RWPE1 (cell line): ENCODE data around the gene COL25A1.

Experiments used
- CTCF ChIA-PET: fragments of 350-600 bp; sonication (Branson Sonifier 250); formaldehyde crosslinking; extraction: SDS; loops from one replicate; lab custom pipeline; 2021; lab: Yijun Ruan, JAX
- POLR2A ChIA-PET: fragments of 400-600 bp; formaldehyde crosslinking; extraction: SDS; loops from one replicate; lab custom pipeline; 2020; ENCODE audit warnings: antibody characterized with exemption; ENCODE audit not compliant: low non-redundant PET; lab: Yijun Ruan, JAX
- DNase-seq: peaks from one replicate; pipeline ENCODE4 v3.0.0; 2012; ENCODE audit warnings: low spot score
- H3K27ac ChIP-seq: fragments of 450-650 bp; 2 replicates; pipeline ENCODE4 v1.5.1; 2017
- TF ChIP-seq, protein P1 (sequence below): fragments of 450-650 bp; conservative IDR thresholded peaks from 2 replicates; pipeline ENCODE4 v1.5.1; 2017; ENCODE audit warnings: low read depth, mild to moderate bottlenecking

Gene COL25A1

DNA sequence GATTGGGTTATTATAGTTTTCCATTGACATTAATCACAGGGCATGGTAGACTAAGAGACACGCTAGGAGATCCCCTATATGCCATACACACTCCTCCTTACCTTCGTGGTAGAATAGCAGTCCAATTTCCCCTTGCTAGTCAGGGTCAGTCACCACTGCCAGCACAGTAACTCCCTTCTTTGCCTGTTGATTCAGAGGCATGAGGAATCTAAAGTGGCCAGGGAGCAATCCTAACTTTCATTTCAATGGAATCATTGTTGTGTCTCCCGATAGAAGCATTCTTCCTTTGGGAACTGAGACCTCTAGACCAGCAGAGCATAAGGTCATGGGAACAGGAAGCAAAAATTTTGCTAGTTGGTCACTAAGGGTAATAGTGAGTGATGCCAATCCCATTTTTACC is 51.1 kb downstream of the COL25A1 start:
- POLR2A ChIA-PET: no interaction called here
- TF ChIP-seq, protein P1, sequence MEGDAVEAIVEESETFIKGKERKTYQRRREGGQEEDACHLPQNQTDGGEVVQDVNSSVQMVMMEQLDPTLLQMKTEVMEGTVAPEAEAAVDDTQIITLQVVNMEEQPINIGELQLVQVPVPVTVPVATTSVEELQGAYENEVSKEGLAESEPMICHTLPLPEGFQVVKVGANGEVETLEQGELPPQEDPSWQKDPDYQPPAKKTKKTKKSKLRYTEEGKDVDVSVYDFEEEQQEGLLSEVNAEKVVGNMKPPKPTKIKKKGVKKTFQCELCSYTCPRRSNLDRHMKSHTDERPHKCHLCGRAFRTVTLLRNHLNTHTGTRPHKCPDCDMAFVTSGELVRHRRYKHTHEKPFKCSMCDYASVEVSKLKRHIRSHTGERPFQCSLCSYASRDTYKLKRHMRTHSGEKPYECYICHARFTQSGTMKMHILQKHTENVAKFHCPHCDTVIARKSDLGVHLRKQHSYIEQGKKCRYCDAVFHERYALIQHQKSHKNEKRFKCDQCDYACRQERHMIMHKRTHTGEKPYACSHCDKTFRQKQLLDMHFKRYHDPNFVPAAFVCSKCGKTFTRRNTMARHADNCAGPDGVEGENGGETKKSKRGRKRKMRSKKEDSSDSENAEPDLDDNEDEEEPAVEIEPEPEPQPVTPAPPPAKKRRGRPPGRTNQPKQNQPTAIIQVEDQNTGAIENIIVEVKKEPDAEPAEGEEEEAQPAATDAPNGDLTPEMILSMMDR: no peak
- H3K27ac ChIP-seq: no peak overlapping the region

DNA sequence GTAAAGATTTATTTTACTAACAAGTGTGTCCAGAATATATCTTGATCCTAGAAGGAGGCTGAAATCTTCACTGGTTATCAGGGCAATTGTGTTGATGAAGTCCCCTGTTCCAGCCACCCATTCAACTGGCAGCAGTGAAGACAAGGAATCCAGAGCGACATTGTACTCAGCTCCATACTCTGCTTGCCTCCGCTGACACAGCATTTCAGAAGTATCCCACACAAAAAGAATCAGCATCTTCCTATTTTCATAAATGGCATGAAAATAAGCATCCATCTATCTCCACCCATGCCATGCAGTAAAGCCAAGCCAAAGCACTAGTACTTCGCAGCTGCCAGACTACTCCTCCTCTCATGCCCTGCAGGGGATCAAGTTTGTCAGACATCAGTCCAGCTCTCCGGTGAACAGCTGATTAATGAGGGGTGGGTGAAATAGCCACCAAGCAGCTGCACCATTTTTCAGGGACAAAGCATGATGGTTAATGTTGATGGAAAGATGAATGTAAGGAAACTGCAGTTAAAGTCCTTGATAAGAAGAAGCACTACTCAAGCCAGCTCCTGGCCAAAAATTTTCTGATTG is 54.0 kb downstream of the COL25A1 start:
- POLR2A ChIA-PET: no interaction called here
- DNase-seq: no peak
- H3K27ac ChIP-seq: no peak overlapping the region
- TF ChIP-seq, protein P1: no peak
- CTCF ChIA-PET: interaction anchor here (0.6 kb wide), 1 partner anchor 10 kb away, joined by 4 read pairs; no protein-coding TSS in a partner anchor

More for the DNA sequence above, 51.1 kb downstream of the COL25A1 start:
- DNase-seq: no peak
- CTCF ChIA-PET: no interaction called here

DNA sequence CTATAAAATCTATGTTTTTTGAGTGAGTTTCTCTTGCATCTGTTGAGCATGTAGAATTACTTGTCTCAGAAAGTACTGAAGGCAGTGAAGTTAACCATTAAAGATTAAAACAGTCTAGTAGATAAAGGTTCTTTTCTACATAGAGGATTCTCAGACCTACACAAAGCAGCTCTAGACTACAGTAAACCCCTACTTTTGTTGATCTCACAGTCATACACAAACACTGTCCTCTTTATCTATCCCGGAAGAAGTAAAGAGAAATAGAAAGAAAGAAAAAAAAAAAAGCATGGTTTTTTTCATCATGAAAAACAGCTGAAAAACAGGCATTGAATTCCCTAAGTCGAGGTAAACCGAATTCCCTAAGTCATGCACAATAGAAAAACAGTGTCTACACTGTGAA is 58.6 kb downstream of the COL25A1 start:
- TF ChIP-seq, protein P1: no peak
- DNase-seq: no peak
- CTCF ChIA-PET: no interaction called here
- no peak overlapping the region for H3K27ac ChIP-seq
- POLR2A ChIA-PET: no interaction called here

DNA sequence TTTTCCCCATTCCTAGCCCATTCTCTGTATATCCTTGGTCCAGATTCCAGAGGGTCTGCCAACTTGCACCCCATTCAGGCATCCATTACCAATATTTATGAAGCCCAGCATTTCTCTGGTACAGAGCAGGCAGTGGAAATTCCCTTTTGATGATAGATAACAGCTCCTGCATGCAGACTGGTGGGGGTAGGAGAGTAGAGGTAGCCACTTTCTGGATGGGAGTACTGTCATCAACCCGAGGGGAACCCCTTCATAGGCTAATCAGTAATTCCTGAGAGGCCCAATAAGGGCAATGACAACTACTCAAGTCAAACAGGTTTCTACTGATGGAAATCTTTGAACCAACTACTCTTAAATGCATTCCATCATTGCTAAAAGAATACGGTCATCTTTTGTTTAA is 63.7 kb downstream of the COL25A1 start:
- POLR2A ChIA-PET: no interaction called here
- TF ChIP-seq, protein P1: no peak
- H3K27ac ChIP-seq: no peak overlapping the region
- no peak for DNase-seq
- CTCF ChIA-PET: interaction anchor here (0.7 kb wide), 1 partner anchor 69 kb away, joined by 3 read pairs; no protein-coding TSS in a partner anchor

DNA sequence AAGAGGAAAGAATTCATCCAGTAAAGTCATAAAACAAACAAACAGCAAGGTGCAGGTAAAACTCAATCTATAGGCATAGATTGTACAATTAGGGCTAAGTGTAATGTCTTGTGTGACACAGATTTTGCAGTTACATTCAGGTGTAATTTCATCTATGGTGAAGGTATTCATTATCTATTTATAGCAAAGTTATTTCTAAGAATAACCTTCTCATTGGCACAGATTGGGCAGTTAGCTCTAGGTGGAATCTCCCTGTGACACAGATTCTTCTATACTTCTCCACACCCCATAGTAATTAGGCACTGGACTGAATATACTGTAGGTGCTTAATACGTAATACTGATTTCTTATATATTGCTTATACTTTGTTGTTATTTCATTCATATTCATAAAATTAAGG is 66.8 kb downstream of the COL25A1 start:
- no peak overlapping the region for H3K27ac ChIP-seq
- POLR2A ChIA-PET: no interaction called here

DNA sequence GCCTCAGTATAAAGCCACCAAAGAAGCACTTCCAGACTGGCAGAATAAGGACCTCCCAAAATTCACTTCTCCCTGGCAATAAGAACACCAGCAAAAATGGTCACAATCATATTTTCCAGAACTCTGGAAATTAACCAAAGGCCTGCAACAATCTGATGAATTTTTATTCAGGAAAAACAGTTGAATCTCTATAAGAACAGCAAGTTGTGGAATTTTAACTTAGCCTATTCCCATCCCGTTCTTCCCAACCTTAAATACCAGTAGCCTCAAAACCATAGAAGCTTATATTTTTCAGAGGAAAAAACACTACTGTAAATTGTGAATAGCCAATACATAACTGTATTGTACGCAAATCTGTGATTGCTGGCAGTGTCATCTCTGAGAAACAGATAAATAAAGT is 67.9 kb downstream of the COL25A1 start:
- CTCF ChIA-PET: no interaction called here
- DNase-seq: no peak
- TF ChIP-seq, protein P1: no peak
- no peak overlapping the region for H3K27ac ChIP-seq
- POLR2A ChIA-PET: no interaction called here

More for the DNA sequence above, 66.8 kb downstream of the COL25A1 start:
- DNase-seq: no peak
- TF ChIP-seq, protein P1: no peak
- CTCF ChIA-PET: interaction anchor here (0.7 kb wide), 1 partner anchor 98 kb away, joined by 3 read pairs; no protein-coding TSS in a partner anchor
